HCT116 (cell line): ENCODE measurements around the gene CFHR5. TPM values are rescaled to one million over a fixed set of nuclear protein-coding genes. Genes with fewer than 3 reads are reported as not detected.

ENCODE experiments used
- ATAC-seq: fragments of 200-7000 bp; cut with Tn5 transposase; 2 replicates; pipeline ENCODE4 v1.9.1; 2020; ENCODE audit warnings: mild to moderate bottlenecking, moderate library complexity
- BruUV-seq: library from RNA; stranded (reverse); fragments of 400-500 nt; replicated peaks from 2 replicates; lab custom pipeline; 2021; lab: Mats Ljungman, UMichigan
- CTCF ChIA-PET: fragments of 300-600 bp; sonication (Branson Sonifier 250); formaldehyde crosslinking; loops from one replicate; lab custom pipeline; 2021; ENCODE audit warnings: antibody characterized with exemption; lab: Charles Lee
- POLR2A ChIA-PET: fragments of 300-600, 350-600 bp; sonication (Branson Sonifier 250); formaldehyde crosslinking; loops from one replicate; lab custom pipeline; 2021; ENCODE audit warnings: antibody characterized with exemption; lab: Charles Lee
- RAD21 ChIA-PET, 2 experiments: fragments of 300-600 bp; sonication (Branson Sonifier 250); formaldehyde crosslinking; loops; one replicate each; lab custom pipeline; 2023; ENCODE audit warnings: low total read pairs in 2 of 2; ENCODE audit not compliant: uncharacterized antibody in 2 of 2, unreplicated experiment in 2 of 2, low non-redundant PET in 1 of 2; lab: Charles Lee
- DNase-seq: peaks from one replicate; pipeline ENCODE4 v3.0.0-alpha.2; 2010; ENCODE audit warnings: low read depth, low spot score
- H2AFZ ChIP-seq: fragments of 200-600 bp; shearing (Covaris generic), sonication (generic); 2 replicates; pipeline ENCODE4 v1.6.1; 2017; ENCODE audit warnings: low read depth, mixed run types, mixed read lengths, antibody characterized with exemption, low read length; ENCODE audit not compliant: poor library complexity, severe bottlenecking
- H3K27ac ChIP-seq: 2 replicates; pipeline ENCODE4 v1.5.1; 2012; ENCODE audit warnings: low read depth, low read length
- H3K27me3 ChIP-seq: fragments of 200-600 bp; sonication (generic); 2 replicates; pipeline ENCODE4 v1.6.1; 2016; ENCODE audit warnings: mixed run types, low read length, mixed read lengths; ENCODE audit not compliant: insufficient read depth
- H3K36me3 ChIP-seq, 2 experiments: fragments of 200-500 bp in 1 of 2; fragments of 200-600 bp in 1 of 2; sonication (Bioruptor generic) in 1 of 2; sonication (generic) in 1 of 2; 2 replicates each; pipeline versions ENCODE4 v1.5.1 to v1.6.1; 2014 to 2016; ENCODE audit warnings: low read length in 2 of 2, inconsistent platforms in 1 of 2, mixed read lengths in 1 of 2, mixed run types in 1 of 2; ENCODE audit not compliant: insufficient read depth in 2 of 2, control insufficient read depth in 1 of 2
- H3K4me1 ChIP-seq, 2 experiments: fragments of 200-600 bp in 1 of 2; sonication (generic) in 1 of 2; 2 replicates each; pipeline versions ENCODE4 v1.5.1 to v1.6.1; 2012 to 2017; ENCODE audit warnings: low read length in 2 of 2, inconsistent platforms in 1 of 2, mild to moderate bottlenecking in 1 of 2, mixed read lengths in 1 of 2, mixed run types in 1 of 2, moderate library complexity in 1 of 2; ENCODE audit not compliant: insufficient read depth in 2 of 2, control insufficient read depth in 1 of 2
- H3K4me2 ChIP-seq: fragments of 200-600 bp; sonication (generic); 2 replicates; pipeline ENCODE4 v1.6.1; 2017; ENCODE audit warnings: mixed run types, low read length, mixed read lengths
- H3K4me3 ChIP-seq, 2 experiments: fragments of 200-600 bp in 1 of 2; sonication (generic) in 1 of 2; replicated peaks in 1 of 2; 2 replicates each; pipeline ENCODE4 v1.5.1; 2011 to 2016; ENCODE audit warnings: low read length in 2 of 2, control low read depth in 1 of 2, low read depth in 1 of 2, mild to moderate bottlenecking in 1 of 2, mixed read lengths in 1 of 2, mixed run types in 1 of 2
- H3K79me2 ChIP-seq: fragments of 200-600 bp; sonication (generic); 2 replicates; pipeline ENCODE4 v1.6.1; 2017; ENCODE audit warnings: mild to moderate bottlenecking, mixed run types, low read length, moderate library complexity, mixed read lengths; ENCODE audit not compliant: insufficient read depth
- H3K9ac ChIP-seq: fragments of 200-600 bp; sonication (generic); 2 replicates; pipeline ENCODE4 v1.6.1; 2016; ENCODE audit warnings: low read length, mixed read lengths
- H3K9me2 ChIP-seq: fragments of 200-600 bp; sonication (generic), shearing (Covaris generic); 2 replicates; pipeline ENCODE4 v1.6.1; 2017; ENCODE audit warnings: mixed run types, mild to moderate bottlenecking, moderate library complexity; ENCODE audit not compliant: insufficient read depth
- H3K9me3 ChIP-seq, 2 experiments: fragments of 200-500 bp in 1 of 2; fragments of 200-600 bp in 1 of 2; sonication (Bioruptor generic) in 1 of 2; sonication (generic) in 1 of 2; 2 replicates each; pipeline ENCODE4 v1.6.1; 2014 to 2017; ENCODE audit warnings: low read length in 2 of 2, mixed read lengths in 2 of 2, inconsistent platforms in 1 of 2, low read depth in 1 of 2, mild to moderate bottlenecking in 1 of 2, mixed run types in 1 of 2, moderate library complexity in 1 of 2; ENCODE audit not compliant: control insufficient read depth in 1 of 2, insufficient read depth in 1 of 2
- H4K20me1 ChIP-seq: fragments of 200-600 bp; sonication (generic), shearing (Covaris generic); 2 replicates; pipeline ENCODE4 v1.6.1; 2017; ENCODE audit warnings: mixed run types, mild to moderate bottlenecking, moderate library complexity; ENCODE audit not compliant: insufficient read depth
- ATF3 ChIP-seq: IDR thresholded peaks from 2 replicates; pipeline ENCODE4 v1.6.1; 2012
- CBX3 ChIP-seq: IDR thresholded peaks from 2 replicates; pipeline ENCODE4 v1.6.1; 2012; ENCODE audit warnings: low read depth
- CEBPB ChIP-seq: IDR thresholded peaks from 2 replicates; pipeline ENCODE4 v1.6.1; 2012; ENCODE audit warnings: low read depth
- CTCF ChIP-seq, 3 experiments: fragments of 200-600 bp in 1 of 3; sonication (generic) in 1 of 3; IDR thresholded peaks in 2 of 3; conservative IDR thresholded peaks in 1 of 3; 2 replicates each; pipeline ENCODE4 v1.5.1; 2012 to 2017; ENCODE audit warnings: low read depth in 2 of 3, low read length in 2 of 3, antibody characterized with exemption in 1 of 3, borderline replicate concordance in 1 of 3, control low read depth in 1 of 3, mild to moderate bottlenecking in 1 of 3, mixed read lengths in 1 of 3, mixed run types in 1 of 3, moderate library complexity in 1 of 3; ENCODE audit not compliant: insufficient read depth in 1 of 3
- EGR1 ChIP-seq: IDR thresholded peaks from 2 replicates; pipeline ENCODE4 v1.6.1; 2012; ENCODE audit warnings: low read depth
- EZH2 ChIP-seq: fragments of 200-600 bp; sonication (generic); IDR thresholded peaks from 2 replicates; pipeline ENCODE4 v1.6.1; 2017; ENCODE audit warnings: antibody characterized with exemption, mixed run types
- JUND ChIP-seq: IDR thresholded peaks from 2 replicates; pipeline ENCODE4 v1.6.1; 2012
- POLR2AphosphoS5 ChIP-seq: IDR thresholded peaks from 2 replicates; pipeline ENCODE4 v1.6.1; 2011; ENCODE audit warnings: mild to moderate bottlenecking, low read depth, low read length, moderate library complexity
- SRF ChIP-seq: IDR thresholded peaks from 2 replicates; pipeline ENCODE4 v1.6.1; 2012; ENCODE audit warnings: low read depth
- TCF7L2 ChIP-seq: IDR thresholded peaks from 2 replicates; pipeline ENCODE4 v1.7.0; 2011; ENCODE audit warnings: borderline replicate concordance, inconsistent platforms; ENCODE audit not compliant: insufficient read depth, insufficient read length; ENCODE audit errors: extremely low read depth
- YY1 ChIP-seq: IDR thresholded peaks from 2 replicates; pipeline ENCODE4 v1.6.1; 2011; ENCODE audit warnings: low read length, low read depth, moderate library complexity, mild to moderate bottlenecking; ENCODE audit not compliant: insufficient replicate concordance; ENCODE audit errors: extremely low read depth
- ZNF274 ChIP-seq: fragments of 200-500 bp; sonication (Bioruptor generic); IDR thresholded peaks from 2 replicates; pipeline ENCODE4 v1.6.1; 2014; ENCODE audit warnings: mild to moderate bottlenecking, low read depth, low read length, inconsistent platforms
- intact Hi-C: fragments of 100-400 bp; cut with micrococcal nuclease; formaldehyde crosslinking; loops from 2 replicates; pipeline ENCODE4 v1.10.0; 2022
- total RNA-seq: library from RNA; stranded (reverse); gene quantifications from one replicate; pipeline ENCODE4 v1.2.1, GENCODE V29; 2021; ENCODE audit not compliant: unreplicated experiment
- TF ChIP-seq, protein P1 (sequence below): IDR thresholded peaks from 2 replicates; pipeline ENCODE4 v1.6.1; 2012; ENCODE audit warnings: low read depth

Gene CFHR5
- total RNA-seq, 1 experiment from 2014 or later: not detected

DNA sequence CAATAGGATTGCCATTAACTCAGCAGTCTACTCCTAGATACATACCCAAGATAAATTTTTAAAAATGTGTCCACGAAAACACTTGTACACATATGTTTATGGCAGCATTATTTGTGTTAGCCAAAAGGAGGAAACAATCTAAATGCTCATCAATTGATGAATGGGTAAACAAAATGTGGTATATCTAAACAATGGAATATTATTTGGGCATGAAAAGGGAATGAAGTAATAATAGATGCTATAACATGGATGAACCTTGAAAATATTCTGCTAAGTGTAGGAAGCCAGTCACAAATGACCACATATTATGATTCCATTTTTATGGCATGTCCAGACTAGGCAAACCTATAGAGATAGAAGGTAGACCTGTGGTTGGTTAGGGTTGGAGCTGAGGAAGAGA is 34.3 kb downstream of the CFHR5 start:
- Histone ChIP-seq H3K9me2 (no peaks in the 10 kb centered on the region), H3K27me3 (no peaks in the 10 kb centered on the region), H3K4me3 (no peak overlapping the region), H3K4me2 (no peak overlapping the region), H3K36me3 (no peaks in the 10 kb centered on the region), H4K20me1 (no peaks in the 10 kb centered on the region), H3K9me3 (peaks cover 0 to 3% of the 10 kb centered on the region in 2 experiments; a peak in 1 of 4 replicates), H3K27ac (no peak overlapping the region), H3K4me1 (no peaks in the 10 kb centered on the region), H3K79me2 (no peaks in the 10 kb centered on the region), H3K9ac (no peak overlapping the region), H2AFZ (no peak overlapping the region)
- DNase-seq: no peak
- ChIA-PET CTCF (no interaction called here), RAD21 (no interaction called here), POLR2A (no interaction called here)
- no peak for ATAC-seq
- intact Hi-C loops: no loop called here
- no TSS peak for BruUV-seq
- TF ChIP-seq CEBPB: no peak
- no peak for TF ChIP-seq POLR2AphosphoS5
- TF ChIP-seq, protein P1, sequence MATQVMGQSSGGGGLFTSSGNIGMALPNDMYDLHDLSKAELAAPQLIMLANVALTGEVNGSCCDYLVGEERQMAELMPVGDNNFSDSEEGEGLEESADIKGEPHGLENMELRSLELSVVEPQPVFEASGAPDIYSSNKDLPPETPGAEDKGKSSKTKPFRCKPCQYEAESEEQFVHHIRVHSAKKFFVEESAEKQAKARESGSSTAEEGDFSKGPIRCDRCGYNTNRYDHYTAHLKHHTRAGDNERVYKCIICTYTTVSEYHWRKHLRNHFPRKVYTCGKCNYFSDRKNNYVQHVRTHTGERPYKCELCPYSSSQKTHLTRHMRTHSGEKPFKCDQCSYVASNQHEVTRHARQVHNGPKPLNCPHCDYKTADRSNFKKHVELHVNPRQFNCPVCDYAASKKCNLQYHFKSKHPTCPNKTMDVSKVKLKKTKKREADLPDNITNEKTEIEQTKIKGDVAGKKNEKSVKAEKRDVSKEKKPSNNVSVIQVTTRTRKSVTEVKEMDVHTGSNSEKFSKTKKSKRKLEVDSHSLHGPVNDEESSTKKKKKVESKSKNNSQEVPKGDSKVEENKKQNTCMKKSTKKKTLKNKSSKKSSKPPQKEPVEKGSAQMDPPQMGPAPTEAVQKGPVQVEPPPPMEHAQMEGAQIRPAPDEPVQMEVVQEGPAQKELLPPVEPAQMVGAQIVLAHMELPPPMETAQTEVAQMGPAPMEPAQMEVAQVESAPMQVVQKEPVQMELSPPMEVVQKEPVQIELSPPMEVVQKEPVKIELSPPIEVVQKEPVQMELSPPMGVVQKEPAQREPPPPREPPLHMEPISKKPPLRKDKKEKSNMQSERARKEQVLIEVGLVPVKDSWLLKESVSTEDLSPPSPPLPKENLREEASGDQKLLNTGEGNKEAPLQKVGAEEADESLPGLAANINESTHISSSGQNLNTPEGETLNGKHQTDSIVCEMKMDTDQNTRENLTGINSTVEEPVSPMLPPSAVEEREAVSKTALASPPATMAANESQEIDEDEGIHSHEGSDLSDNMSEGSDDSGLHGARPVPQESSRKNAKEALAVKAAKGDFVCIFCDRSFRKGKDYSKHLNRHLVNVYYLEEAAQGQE: no peak
- no peak for TF ChIP-seq YY1
- TF ChIP-seq CTCF (IDR thresholded peaks at IDR 0.05 in 2 of 3, conservative IDR thresholded peaks at IDR 0.05 in 1 of 3; ENCODE audit: borderline replicate concordance in 1 of 3, insufficient read depth in 1 of 3, low read depth in 2 of 3, low read length in 2 of 3): no peak
- TF ChIP-seq CBX3: no peak
- TF ChIP-seq ZNF274: no peak
- no peak for TF ChIP-seq TCF7L2
- TF ChIP-seq JUND: no peak
- no peak for TF ChIP-seq EZH2
- TF ChIP-seq ATF3: no peak
- TF ChIP-seq SRF: no peak
- no peak for TF ChIP-seq EGR1
